Subcutaneous abdominal adipose tissue (tissue), 5 donors: Measurements from ENCODE around the gene ADAMTS7.
"Not testable (repeated sequence)": the region's sequence is repeated elsewhere in the genome, so short reads cannot be mapped to it uniquely, and the experiment has no call there.

ENCODE experiments used
- H3K27ac ChIP-seq: one replicate; pipeline ENCODE4 v1.7.0; 2013; ENCODE audit warnings: low read depth, mild to moderate bottlenecking, inconsistent platforms, low read length, moderate library complexity
- H3K27me3 ChIP-seq, 5 donors: one replicate each; pipeline ENCODE4 v1.7.0; 2013; ENCODE audit warnings: low read length in 5 of 5, inconsistent platforms in 1 of 5; ENCODE audit not compliant: control insufficient read depth in 5 of 5, insufficient read depth in 4 of 5
- H3K36me3 ChIP-seq, 5 donors: one replicate each; pipeline ENCODE4 v1.7.0; 2013; ENCODE audit warnings: low read length in 5 of 5; ENCODE audit not compliant: control insufficient read depth in 5 of 5, insufficient read depth in 5 of 5
- H3K4me1 ChIP-seq, 5 donors: one replicate each; pipeline ENCODE4 v1.7.0; 2013; ENCODE audit warnings: low read length in 5 of 5, mild to moderate bottlenecking in 3 of 5, moderate library complexity in 1 of 5; ENCODE audit not compliant: control insufficient read depth in 5 of 5, insufficient read depth in 5 of 5
- H3K4me3 ChIP-seq, 5 donors: one replicate each; pipeline ENCODE4 v1.7.0; 2013; ENCODE audit warnings: low read length in 5 of 5, low read depth in 1 of 5
- H3K9ac ChIP-seq, 5 donors: one replicate each; pipeline ENCODE4 v1.7.0; 2013; ENCODE audit warnings: low read length in 5 of 5, mild to moderate bottlenecking in 4 of 5, moderate library complexity in 3 of 5
- H3K9me3 ChIP-seq, 5 donors: one replicate each; pipeline ENCODE4 v1.7.0; 2013; ENCODE audit warnings: low read length in 5 of 5; ENCODE audit not compliant: control insufficient read depth in 5 of 5
- donor health status: healthy.
- donor health status: healthy.
- donor health status: healthy.
- donor health status: healthy.
- donor health status: healthy.

ADAMTS7 gene

GRCh38 chr15:78741674-78742073, 69.6 kb downstream of the ADAMTS7 start:
- not testable (repeated sequence) for H3K4me1 ChIP-seq, H3K4me3 ChIP-seq, H3K36me3 ChIP-seq, H3K9me3 ChIP-seq, H3K9ac ChIP-seq, H3K27ac ChIP-seq, H3K27me3 ChIP-seq

- H3K27ac ChIP-seq: no peak overlapping the region
- peaks cover 0 to 3% (median 0%) of the 10 kb centered on the region in 5 donors for H3K27me3 ChIP-seq
- H3K9ac ChIP-seq: no peak overlapping the region
- peaks cover 0 to 7% (median 0%) of the 10 kb centered on the region in 5 donors for H3K4me1 ChIP-seq
- H3K36me3 ChIP-seq: no peaks in the 10 kb centered on the region
- H3K4me3 ChIP-seq: no peak overlapping the region
- no peaks in the 10 kb centered on the region for H3K9me3 ChIP-seq
These were observed 70.4 kb downstream of the ADAMTS7 start for GRCh38 chr15:78740904-78741274.

- Histone ChIP-seq H3K4me3 (no peak overlapping the region), H3K27ac (no peak overlapping the region), H3K4me1 (peaks cover 0 to 7% (median 0%) of the 10 kb centered on the region in 5 donors), H3K9ac (no peak overlapping the region), H3K36me3 (no peaks in the 10 kb centered on the region), H3K27me3 (peaks cover 0 to 3% (median 3%) of the 10 kb centered on the region in 5 donors), H3K9me3 (no peaks in the 10 kb centered on the region)
These were observed 71.0 kb downstream of the ADAMTS7 start for GRCh38 chr15:78739996-78740903.

GRCh38 chr15:78739206-78739605, 72.1 kb downstream of the ADAMTS7 start:
- H3K9me3 ChIP-seq: no peaks in the 10 kb centered on the region
- no peak overlapping the region for H3K27ac ChIP-seq

GRCh38 chr15:78737931-78738558, 73.2 kb downstream of the ADAMTS7 start:
- H3K27me3 ChIP-seq, H3K4me3 ChIP-seq, H3K27ac ChIP-seq, H3K9ac ChIP-seq, H3K9me3 ChIP-seq, H3K4me1 ChIP-seq, H3K36me3 ChIP-seq: not testable (repeated sequence)

More at GRCh38 chr15:78739206-78739605, 72.1 kb downstream of the ADAMTS7 start:
- peaks cover 0 to 7% (median 0%) of the 10 kb centered on the region in 5 donors for H3K4me1 ChIP-seq
- H3K9ac ChIP-seq: no peak overlapping the region
- no peaks in the 10 kb centered on the region for H3K36me3 ChIP-seq
- no peak overlapping the region for H3K4me3 ChIP-seq
- peaks cover 0 to 4% (median 3%) of the 10 kb centered on the region in 5 donors for H3K27me3 ChIP-seq

- no peaks in the 10 kb centered on the region for H3K9me3 ChIP-seq
- H3K36me3 ChIP-seq: no peaks in the 10 kb centered on the region
- H3K27me3 ChIP-seq: peaks cover 0 to 5% (median 3%) of the 10 kb centered on the region in 5 donors
- H3K27ac ChIP-seq: no peak overlapping the region
- no peak overlapping the region for H3K4me3 ChIP-seq
- H3K4me1 ChIP-seq: peaks cover 0 to 7% (median 0%) of the 10 kb centered on the region in 5 donors
- H3K9ac ChIP-seq: no peak overlapping the region
These were observed 74.0 kb downstream of the ADAMTS7 start for GRCh38 chr15:78737187-78737820.

GRCh38 chr15:78736286-78736685, 75.0 kb downstream of the ADAMTS7 start:
- H3K4me1 ChIP-seq, H3K27me3 ChIP-seq: not testable (repeated sequence)

GRCh38 chr15:78734451-78735064, 76.7 kb downstream of the ADAMTS7 start:
- H3K36me3 ChIP-seq: no peaks in the 10 kb centered on the region
- peaks cover 0 to 3% (median 0%) of the 10 kb centered on the region in 5 donors for H3K4me1 ChIP-seq
- no peak overlapping the region for H3K9ac ChIP-seq
- H3K27ac ChIP-seq: no peak overlapping the region
- no peak overlapping the region for H3K4me3 ChIP-seq
- no peaks in the 10 kb centered on the region for H3K9me3 ChIP-seq
- H3K27me3 ChIP-seq: peaks cover 0 to 4% (median 2%) of the 10 kb centered on the region in 5 donors

More at GRCh38 chr15:78736286-78736685, 75.0 kb downstream of the ADAMTS7 start:
- not testable (repeated sequence) for H3K27ac ChIP-seq, H3K4me3 ChIP-seq, H3K9ac ChIP-seq, H3K9me3 ChIP-seq, H3K36me3 ChIP-seq

GRCh38 chr15:78732634-78733033, 78.6 kb downstream of the ADAMTS7 start:
- H3K36me3 ChIP-seq: no peaks in the 10 kb centered on the region
- H3K27ac ChIP-seq: no peak overlapping the region
- H3K9me3 ChIP-seq: no peaks in the 10 kb centered on the region
- H3K9ac ChIP-seq: no peak overlapping the region
- peaks cover 0 to 4% (median 2%) of the 10 kb centered on the region in 5 donors for H3K27me3 ChIP-seq
- H3K4me3 ChIP-seq: no peak overlapping the region
- no peaks in the 10 kb centered on the region for H3K4me1 ChIP-seq
